Measurements from ENCODE around the gene SPOCK3. TPM values are rescaled to one million over a fixed set of nuclear protein-coding genes. Genes with fewer than 3 reads are reported as not detected.

SPOCK3 gene
- total RNA-seq, 1 donor from 2014 or later: 2.3 TPM

GRCh38 chr4:167176723-167177367 lies 57.4 kb downstream of the SPOCK3 start:
- DNase-seq (ENCODE audit: low spot score): no peak

GRCh38 chr4:167171928-167172327 lies 62.4 kb downstream of the SPOCK3 start:
- DNase-seq (ENCODE audit: low spot score): no peak

- DNase-seq (ENCODE audit: low spot score): no peak
Observed at GRCh38 chr4:167168611-167169010, 65.7 kb downstream of the SPOCK3 start.

GRCh38 chr4:167150587-167150986 lies 83.7 kb downstream of the SPOCK3 start:
- no peak for DNase-seq (ENCODE audit: low spot score)

- no peak for DNase-seq (ENCODE audit: low spot score)
Observed at GRCh38 chr4:167144605-167145004, 89.7 kb downstream of the SPOCK3 start.

- no peak for DNase-seq (ENCODE audit: low spot score)
Observed at GRCh38 chr4:167143018-167143417, 91.3 kb downstream of the SPOCK3 start.

- no peak for DNase-seq (ENCODE audit: low spot score)
Observed at GRCh38 chr4:167136270-167136669, 98.0 kb downstream of the SPOCK3 start.

GRCh38 chr4:167129146-167129545 lies 105.1 kb downstream of the SPOCK3 start:
- DNase-seq (ENCODE audit: low spot score): no peak

GRCh38 chr4:167119392-167119791 lies 114.9 kb downstream of the SPOCK3 start:
- no peak for DNase-seq (ENCODE audit: low spot score)

- DNase-seq (ENCODE audit: low spot score): no peak
Observed at GRCh38 chr4:167117273-167117672, 117.0 kb downstream of the SPOCK3 start.

GRCh38 chr4:167114416-167114971 lies 119.8 kb downstream of the SPOCK3 start:
- DNase-seq (ENCODE audit: low spot score): no peak

GRCh38 chr4:167111622-167112021 lies 122.7 kb downstream of the SPOCK3 start:
- no peak for DNase-seq (ENCODE audit: low spot score)

- no peak for DNase-seq (ENCODE audit: low spot score)
Observed at GRCh38 chr4:167111092-167111491, 123.2 kb downstream of the SPOCK3 start.

GRCh38 chr4:167109859-167110258 lies 124.4 kb downstream of the SPOCK3 start:
- no peak for DNase-seq (ENCODE audit: low spot score)

GRCh38 chr4:167105857-167106256 lies 128.4 kb downstream of the SPOCK3 start:
- DNase-seq (ENCODE audit: low spot score): no peak

GRCh38 chr4:167102475-167102874 lies 131.8 kb downstream of the SPOCK3 start:
- no peak for DNase-seq (ENCODE audit: low spot score)

GRCh38 chr4:167101035-167101434 lies 133.3 kb downstream of the SPOCK3 start:
- no peak for DNase-seq (ENCODE audit: low spot score)

GRCh38 chr4:167100120-167100519 lies 134.2 kb downstream of the SPOCK3 start:
- DNase-seq (ENCODE audit: low spot score): peak; percentile 19

- no peak for DNase-seq (ENCODE audit: low spot score)
Observed at GRCh38 chr4:167088115-167088514, 146.2 kb downstream of the SPOCK3 start.

- DNase-seq (ENCODE audit: low spot score): no peak
Observed at GRCh38 chr4:167084321-167084720, 150.0 kb downstream of the SPOCK3 start.

GRCh38 chr4:167079762-167080161 lies 154.5 kb downstream of the SPOCK3 start:
- DNase-seq (ENCODE audit: low spot score): no peak

GRCh38 chr4:167052631-167053091 lies 181.6 kb downstream of the SPOCK3 start:
- DNase-seq (ENCODE audit: low spot score): no peak

GRCh38 chr4:167049257-167049656 lies 185.0 kb downstream of the SPOCK3 start:
- no peak for DNase-seq (ENCODE audit: low spot score)

- no peak for DNase-seq (ENCODE audit: low spot score)
Observed at GRCh38 chr4:167041524-167041923, 192.8 kb downstream of the SPOCK3 start.

Data from mucosa of gallbladder (tissue), 1 donor.